Neural cell (in vitro differentiated cells): ENCODE data around the gene KCNIP3.

Experiments used
- EP300 ChIP-seq: fragments of 450-650 bp; conservative IDR thresholded peaks from 2 replicates; pipeline ENCODE4 v1.6.1; 2014; ENCODE audit warnings: antibody characterized with exemption, mild to moderate bottlenecking, moderate library complexity; ENCODE audit not compliant: poor library complexity, severe bottlenecking
- TF ChIP-seq, protein P1 (sequence below): fragments of 450-650 bp; IDR thresholded peaks from 2 replicates; pipeline ENCODE4 v1.5.1; 2014; ENCODE audit warnings: antibody characterized with exemption, mild to moderate bottlenecking, moderate library complexity; ENCODE audit not compliant: poor library complexity, severe bottlenecking
- TF ChIP-seq, protein P2 (sequence below): IDR thresholded peaks from 2 replicates; pipeline ENCODE4 v1.6.1; 2012; ENCODE audit warnings: borderline replicate concordance

DNA sequence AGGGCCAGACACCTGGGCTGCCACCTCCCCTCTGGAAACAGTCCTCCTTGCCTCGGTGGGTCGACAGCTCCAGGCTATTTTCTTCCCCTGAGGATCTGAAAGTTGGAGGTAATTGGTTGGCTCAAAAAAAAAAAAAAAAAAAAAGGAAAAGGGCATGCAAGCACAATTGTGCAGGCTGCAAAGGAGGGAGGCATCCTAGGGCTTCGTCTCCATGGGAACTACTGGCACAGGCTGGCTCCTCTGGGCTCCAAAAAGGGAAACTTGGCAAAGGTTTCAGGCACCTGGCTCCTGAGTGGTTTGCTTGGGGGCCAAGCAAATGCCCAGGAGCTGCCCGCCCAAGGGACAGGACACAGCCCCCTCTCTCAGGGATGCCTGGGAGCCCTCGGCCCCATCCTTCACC is 1.1 kb upstream of the KCNIP3 start:
- TF ChIP-seq, protein P1, sequence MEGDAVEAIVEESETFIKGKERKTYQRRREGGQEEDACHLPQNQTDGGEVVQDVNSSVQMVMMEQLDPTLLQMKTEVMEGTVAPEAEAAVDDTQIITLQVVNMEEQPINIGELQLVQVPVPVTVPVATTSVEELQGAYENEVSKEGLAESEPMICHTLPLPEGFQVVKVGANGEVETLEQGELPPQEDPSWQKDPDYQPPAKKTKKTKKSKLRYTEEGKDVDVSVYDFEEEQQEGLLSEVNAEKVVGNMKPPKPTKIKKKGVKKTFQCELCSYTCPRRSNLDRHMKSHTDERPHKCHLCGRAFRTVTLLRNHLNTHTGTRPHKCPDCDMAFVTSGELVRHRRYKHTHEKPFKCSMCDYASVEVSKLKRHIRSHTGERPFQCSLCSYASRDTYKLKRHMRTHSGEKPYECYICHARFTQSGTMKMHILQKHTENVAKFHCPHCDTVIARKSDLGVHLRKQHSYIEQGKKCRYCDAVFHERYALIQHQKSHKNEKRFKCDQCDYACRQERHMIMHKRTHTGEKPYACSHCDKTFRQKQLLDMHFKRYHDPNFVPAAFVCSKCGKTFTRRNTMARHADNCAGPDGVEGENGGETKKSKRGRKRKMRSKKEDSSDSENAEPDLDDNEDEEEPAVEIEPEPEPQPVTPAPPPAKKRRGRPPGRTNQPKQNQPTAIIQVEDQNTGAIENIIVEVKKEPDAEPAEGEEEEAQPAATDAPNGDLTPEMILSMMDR, result no peak
- TF ChIP-seq, protein P2, sequence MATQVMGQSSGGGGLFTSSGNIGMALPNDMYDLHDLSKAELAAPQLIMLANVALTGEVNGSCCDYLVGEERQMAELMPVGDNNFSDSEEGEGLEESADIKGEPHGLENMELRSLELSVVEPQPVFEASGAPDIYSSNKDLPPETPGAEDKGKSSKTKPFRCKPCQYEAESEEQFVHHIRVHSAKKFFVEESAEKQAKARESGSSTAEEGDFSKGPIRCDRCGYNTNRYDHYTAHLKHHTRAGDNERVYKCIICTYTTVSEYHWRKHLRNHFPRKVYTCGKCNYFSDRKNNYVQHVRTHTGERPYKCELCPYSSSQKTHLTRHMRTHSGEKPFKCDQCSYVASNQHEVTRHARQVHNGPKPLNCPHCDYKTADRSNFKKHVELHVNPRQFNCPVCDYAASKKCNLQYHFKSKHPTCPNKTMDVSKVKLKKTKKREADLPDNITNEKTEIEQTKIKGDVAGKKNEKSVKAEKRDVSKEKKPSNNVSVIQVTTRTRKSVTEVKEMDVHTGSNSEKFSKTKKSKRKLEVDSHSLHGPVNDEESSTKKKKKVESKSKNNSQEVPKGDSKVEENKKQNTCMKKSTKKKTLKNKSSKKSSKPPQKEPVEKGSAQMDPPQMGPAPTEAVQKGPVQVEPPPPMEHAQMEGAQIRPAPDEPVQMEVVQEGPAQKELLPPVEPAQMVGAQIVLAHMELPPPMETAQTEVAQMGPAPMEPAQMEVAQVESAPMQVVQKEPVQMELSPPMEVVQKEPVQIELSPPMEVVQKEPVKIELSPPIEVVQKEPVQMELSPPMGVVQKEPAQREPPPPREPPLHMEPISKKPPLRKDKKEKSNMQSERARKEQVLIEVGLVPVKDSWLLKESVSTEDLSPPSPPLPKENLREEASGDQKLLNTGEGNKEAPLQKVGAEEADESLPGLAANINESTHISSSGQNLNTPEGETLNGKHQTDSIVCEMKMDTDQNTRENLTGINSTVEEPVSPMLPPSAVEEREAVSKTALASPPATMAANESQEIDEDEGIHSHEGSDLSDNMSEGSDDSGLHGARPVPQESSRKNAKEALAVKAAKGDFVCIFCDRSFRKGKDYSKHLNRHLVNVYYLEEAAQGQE, result no peak
- TF ChIP-seq EP300, result no peak
